Measurements from ENCODE around the gene PRUNE2.

PRUNE2 gene

GRCh38 chr9:76607730-76608436, 298.0 kb downstream of the PRUNE2 start:
- no peak overlapping the region for H3K4me3 ChIP-seq (ENCODE audit: insufficient read length, low read depth)
- DNase-seq (ENCODE audit: low read depth, low spot score), result no peak
- H3K36me3 ChIP-seq (ENCODE audit: insufficient read depth, insufficient read length, low read length), result no peaks in the 10 kb centered on the region
- no peak for TF ChIP-seq YY1 (IDR thresholded peaks at IDR 0.05; ENCODE audit: insufficient read depth, insufficient read length)
- TF ChIP-seq SUZ12 (IDR thresholded peaks at IDR 0.05; ENCODE audit: extremely low read depth, insufficient read depth, insufficient read length), result no peak
- TF ChIP-seq ZNF274 (IDR thresholded peaks at IDR 0.05; ENCODE audit: low read depth, low read length), result no peak
- no peaks in the 10 kb centered on the region for H3K27me3 ChIP-seq (ENCODE audit: insufficient read depth, insufficient read length)
- H3K9ac ChIP-seq (ENCODE audit: insufficient read length, low read depth), result no peak overlapping the region
- H3K9me3 ChIP-seq (ENCODE audit: insufficient read depth, low read length), result no peaks in the 10 kb centered on the region
- H3K4me1 ChIP-seq (ENCODE audit: insufficient read depth, insufficient read length), result no peaks in the 10 kb centered on the region

GRCh38 chr9:76605321-76605900, 300.5 kb downstream of the PRUNE2 start:
- Histone ChIP-seq H3K27me3 (ENCODE audit: insufficient read depth, insufficient read length) (no peaks in the 10 kb centered on the region), H3K4me3 (ENCODE audit: insufficient read length, low read depth) (no peak overlapping the region), H3K4me1 (ENCODE audit: insufficient read depth, insufficient read length) (no peaks in the 10 kb centered on the region), H3K36me3 (ENCODE audit: insufficient read depth, insufficient read length, low read length) (no peaks in the 10 kb centered on the region), H3K9me3 (ENCODE audit: insufficient read depth, low read length) (no peaks in the 10 kb centered on the region), H3K9ac (ENCODE audit: insufficient read length, low read depth) (no peak overlapping the region)
- no peak for TF ChIP-seq YY1 (IDR thresholded peaks at IDR 0.05; ENCODE audit: insufficient read depth, insufficient read length)
- no peak for TF ChIP-seq SUZ12 (IDR thresholded peaks at IDR 0.05; ENCODE audit: extremely low read depth, insufficient read depth, insufficient read length)
- TF ChIP-seq ZNF274 (IDR thresholded peaks at IDR 0.05; ENCODE audit: low read depth, low read length), result no peak
- no peak for DNase-seq (ENCODE audit: low read depth, low spot score)

- no peak for TF ChIP-seq ZNF274 (IDR thresholded peaks at IDR 0.05; ENCODE audit: low read depth, low read length)
- no peak for TF ChIP-seq YY1 (IDR thresholded peaks at IDR 0.05; ENCODE audit: insufficient read depth, insufficient read length)
- TF ChIP-seq SUZ12 (IDR thresholded peaks at IDR 0.05; ENCODE audit: extremely low read depth, insufficient read depth, insufficient read length), result no peak
- Histone ChIP-seq H3K9me3 (ENCODE audit: insufficient read depth, low read length) (no peaks in the 10 kb centered on the region), H3K9ac (ENCODE audit: insufficient read length, low read depth) (no peak overlapping the region), H3K4me3 (ENCODE audit: insufficient read length, low read depth) (no peak overlapping the region), H3K4me1 (ENCODE audit: insufficient read depth, insufficient read length) (no peaks in the 10 kb centered on the region), H3K27me3 (ENCODE audit: insufficient read depth, insufficient read length) (no peaks in the 10 kb centered on the region), H3K36me3 (ENCODE audit: insufficient read depth, insufficient read length, low read length) (no peaks in the 10 kb centered on the region)
- DNase-seq (ENCODE audit: low read depth, low spot score), result no peak
These were observed 301.9 kb downstream of the PRUNE2 start for GRCh38 chr9:76603931-76604570.

- no peaks in the 10 kb centered on the region for H3K9me3 ChIP-seq (ENCODE audit: insufficient read depth, low read length)
- H3K4me3 ChIP-seq (ENCODE audit: insufficient read length, low read depth), result no peak overlapping the region
- TF ChIP-seq SUZ12 (IDR thresholded peaks at IDR 0.05; ENCODE audit: extremely low read depth, insufficient read depth, insufficient read length), result no peak
- no peak for TF ChIP-seq ZNF274 (IDR thresholded peaks at IDR 0.05; ENCODE audit: low read depth, low read length)
- TF ChIP-seq YY1 (IDR thresholded peaks at IDR 0.05; ENCODE audit: insufficient read depth, insufficient read length), result no peak
- no peak overlapping the region for H3K9ac ChIP-seq (ENCODE audit: insufficient read length, low read depth)
- no peaks in the 10 kb centered on the region for H3K36me3 ChIP-seq (ENCODE audit: insufficient read depth, insufficient read length, low read length)
- no peaks in the 10 kb centered on the region for H3K27me3 ChIP-seq (ENCODE audit: insufficient read depth, insufficient read length)
- no peaks in the 10 kb centered on the region for H3K4me1 ChIP-seq (ENCODE audit: insufficient read depth, insufficient read length)
- DNase-seq (ENCODE audit: low read depth, low spot score), result no peak
These were observed 302.4 kb downstream of the PRUNE2 start for GRCh38 chr9:76603448-76603895.

- DNase-seq (ENCODE audit: low read depth, low spot score), result no peak
- Histone ChIP-seq H3K36me3 (ENCODE audit: insufficient read depth, insufficient read length, low read length) (no peaks in the 10 kb centered on the region), H3K27me3 (ENCODE audit: insufficient read depth, insufficient read length) (no peaks in the 10 kb centered on the region), H3K4me3 (ENCODE audit: insufficient read length, low read depth) (no peak overlapping the region), H3K9ac (ENCODE audit: insufficient read length, low read depth) (no peak overlapping the region), H3K9me3 (ENCODE audit: insufficient read depth, low read length) (no peaks in the 10 kb centered on the region), H3K4me1 (ENCODE audit: insufficient read depth, insufficient read length) (no peaks in the 10 kb centered on the region)
- no peak for TF ChIP-seq SUZ12 (IDR thresholded peaks at IDR 0.05; ENCODE audit: extremely low read depth, insufficient read depth, insufficient read length)
- TF ChIP-seq YY1 (IDR thresholded peaks at IDR 0.05; ENCODE audit: insufficient read depth, insufficient read length), result no peak
- no peak for TF ChIP-seq ZNF274 (IDR thresholded peaks at IDR 0.05; ENCODE audit: low read depth, low read length)
These were observed 303.7 kb downstream of the PRUNE2 start for GRCh38 chr9:76602199-76602598.

- no peaks in the 10 kb centered on the region for H3K4me1 ChIP-seq (ENCODE audit: insufficient read depth, insufficient read length)
- no peak overlapping the region for H3K4me3 ChIP-seq (ENCODE audit: insufficient read length, low read depth)
- no peak overlapping the region for H3K9ac ChIP-seq (ENCODE audit: insufficient read length, low read depth)
- no peaks in the 10 kb centered on the region for H3K9me3 ChIP-seq (ENCODE audit: insufficient read depth, low read length)
- TF ChIP-seq SUZ12 (IDR thresholded peaks at IDR 0.05; ENCODE audit: extremely low read depth, insufficient read depth, insufficient read length) (no peak), YY1 (IDR thresholded peaks at IDR 0.05; ENCODE audit: insufficient read depth, insufficient read length) (no peak), ZNF274 (IDR thresholded peaks at IDR 0.05; ENCODE audit: low read depth, low read length) (no peak)
- no peak for DNase-seq (ENCODE audit: low read depth, low spot score)
- no peaks in the 10 kb centered on the region for H3K36me3 ChIP-seq (ENCODE audit: insufficient read depth, insufficient read length, low read length)
- no peaks in the 10 kb centered on the region for H3K27me3 ChIP-seq (ENCODE audit: insufficient read depth, insufficient read length)
These were observed 305.8 kb downstream of the PRUNE2 start for GRCh38 chr9:76600007-76600615.

- TF ChIP-seq SUZ12 (IDR thresholded peaks at IDR 0.05; ENCODE audit: extremely low read depth, insufficient read depth, insufficient read length), result no peak
- no peak for TF ChIP-seq YY1 (IDR thresholded peaks at IDR 0.05; ENCODE audit: insufficient read depth, insufficient read length)
- no peak for TF ChIP-seq ZNF274 (IDR thresholded peaks at IDR 0.05; ENCODE audit: low read depth, low read length)
- H3K9ac ChIP-seq (ENCODE audit: insufficient read length, low read depth), result no peak overlapping the region
- H3K27me3 ChIP-seq (ENCODE audit: insufficient read depth, insufficient read length), result no peaks in the 10 kb centered on the region
These were observed 306.9 kb downstream of the PRUNE2 start for GRCh38 chr9:76598981-76599380.

More at GRCh38 chr9:76598981-76599380, 306.9 kb downstream of the PRUNE2 start:
- Histone ChIP-seq H3K4me1 (ENCODE audit: insufficient read depth, insufficient read length) (peaks cover 2% of the 10 kb centered on the region), H3K9me3 (ENCODE audit: insufficient read depth, low read length) (no peaks in the 10 kb centered on the region), H3K4me3 (ENCODE audit: insufficient read length, low read depth) (no peak overlapping the region), H3K36me3 (ENCODE audit: insufficient read depth, insufficient read length, low read length) (no peaks in the 10 kb centered on the region)
- no peak for DNase-seq (ENCODE audit: low read depth, low spot score)

Data from NT2/D1 (cell line).